Measurements from ENCODE around the gene CDK14.
"Not testable (repeated sequence)": the region's sequence is repeated elsewhere in the genome, so short reads cannot be mapped to it uniquely, and the experiment has no call there.

The CDK14 gene

DNA sequence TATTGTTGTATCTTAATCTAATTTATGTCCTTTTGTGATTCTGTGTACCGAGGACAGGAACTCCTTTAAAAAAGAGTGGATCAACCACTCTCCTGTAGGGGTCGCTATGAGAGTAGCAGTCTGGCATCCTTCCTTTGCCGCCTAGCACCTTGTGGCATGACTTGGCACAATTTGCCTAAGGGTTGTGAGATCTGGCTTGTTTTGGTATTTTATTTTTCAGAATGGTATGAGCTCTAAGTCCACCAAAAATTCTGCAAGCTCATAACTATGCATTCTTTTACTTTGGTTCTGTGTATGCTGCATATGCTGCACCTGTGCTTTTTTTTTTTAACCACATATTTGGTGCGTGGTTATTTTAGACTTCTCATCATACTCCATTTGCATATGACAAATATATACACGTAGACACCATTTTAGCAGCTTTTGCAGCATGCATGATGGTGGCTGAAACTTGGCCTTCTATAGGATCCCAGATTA is 112.8 kb downstream of the CDK14 start:
- Histone ChIP-seq H3K4me3 (no peak overlapping the region), H3K27ac (peak overlapping the region in 1 of 21 experiments; percentile 22)

DNA sequence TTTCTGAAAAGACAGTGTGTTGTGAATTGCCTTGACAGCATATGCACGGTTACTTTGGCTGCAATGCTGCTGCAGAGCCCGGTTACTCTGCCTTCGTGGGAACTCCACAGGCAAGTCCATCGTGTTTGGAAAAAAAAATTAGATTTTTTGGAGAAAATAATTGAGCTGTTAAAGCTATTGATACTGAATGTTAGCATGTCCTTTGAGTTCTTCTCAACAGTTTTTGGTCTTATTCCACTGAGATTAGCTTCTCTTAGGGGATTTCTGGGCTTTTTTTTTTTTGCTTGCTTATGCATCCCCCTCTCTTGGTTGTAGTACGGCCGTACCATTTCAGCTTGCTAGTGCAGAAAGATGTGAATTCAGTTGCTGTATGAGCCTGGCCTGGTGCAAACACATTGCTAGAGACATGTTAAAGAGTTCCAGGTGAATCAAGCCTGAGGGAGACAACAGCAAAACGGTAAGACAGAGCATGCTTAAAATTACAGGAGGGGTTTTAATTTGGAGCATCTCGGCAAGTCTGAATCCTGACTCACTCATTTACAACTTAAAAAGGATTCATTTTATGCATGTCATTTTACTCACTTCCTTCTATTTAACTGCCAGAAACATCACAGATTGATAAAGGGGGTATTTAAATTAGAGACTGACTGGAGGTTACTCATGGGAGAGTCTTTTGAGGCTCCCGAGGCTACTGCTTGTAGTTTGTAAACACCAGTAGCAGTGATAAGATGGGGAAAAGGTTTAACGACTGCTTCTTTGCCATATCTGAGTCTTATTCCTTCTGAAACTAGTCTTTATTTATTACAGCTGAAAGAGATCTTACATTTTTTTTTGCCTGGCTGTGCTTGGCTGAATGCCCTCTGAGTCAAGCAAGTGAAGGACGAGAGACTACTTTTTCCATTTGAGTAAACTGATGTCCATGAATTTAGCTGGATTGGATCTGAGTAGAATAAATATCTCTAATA is 113.7 kb downstream of the CDK14 start:
- Histone ChIP-seq H3K4me3 (no peak overlapping the region), H3K27ac (peak overlapping the region in 6 of 21 experiments; percentile 14 to 70 (median 34))

DNA sequence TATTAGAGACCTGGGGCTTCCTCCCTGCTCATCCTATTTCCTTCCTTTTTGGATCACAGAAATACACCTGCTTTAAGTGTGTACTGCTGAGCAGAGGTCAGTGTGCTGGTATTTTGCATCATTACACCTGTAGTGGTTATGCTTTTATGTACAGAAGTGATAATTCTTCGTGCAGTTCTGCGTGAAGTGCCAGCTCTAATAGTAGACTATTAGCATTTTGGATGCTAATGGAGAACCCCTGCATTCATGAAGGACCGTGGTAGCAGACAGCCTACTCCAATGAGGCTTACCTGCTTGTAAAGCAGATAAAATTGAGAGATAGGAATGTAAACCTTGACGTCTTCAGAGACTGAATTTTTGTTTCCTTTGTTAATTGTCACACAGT is 114.3 kb downstream of the CDK14 start:
- peak overlapping the region in 2 of 21 experiments; percentile 14 to 55 for H3K27ac ChIP-seq
- H3K4me3 ChIP-seq, result no peak overlapping the region

DNA sequence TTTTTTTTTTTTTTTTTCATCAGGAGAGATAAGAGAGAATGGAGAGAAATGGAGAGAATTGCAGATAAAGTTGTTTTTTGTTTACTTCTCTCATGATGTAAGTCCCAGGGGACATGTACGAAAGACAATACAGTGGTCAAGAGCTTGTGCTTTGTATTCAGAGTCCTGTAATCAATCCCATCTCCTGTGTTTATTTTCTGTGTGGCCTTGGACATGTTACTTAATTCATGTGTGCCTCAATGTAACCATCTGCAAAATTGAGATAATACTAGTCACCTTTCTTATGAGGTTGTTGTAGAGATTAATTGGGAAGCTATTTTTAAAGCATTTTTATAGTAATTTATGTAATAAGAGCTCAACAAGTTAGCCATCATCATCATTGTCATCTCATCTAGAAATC is 117.5 kb downstream of the CDK14 start:
- no peak overlapping the region for H3K4me3 ChIP-seq
- peak overlapping the region in 1 of 21 experiments; percentile 54 for H3K27ac ChIP-seq

DNA sequence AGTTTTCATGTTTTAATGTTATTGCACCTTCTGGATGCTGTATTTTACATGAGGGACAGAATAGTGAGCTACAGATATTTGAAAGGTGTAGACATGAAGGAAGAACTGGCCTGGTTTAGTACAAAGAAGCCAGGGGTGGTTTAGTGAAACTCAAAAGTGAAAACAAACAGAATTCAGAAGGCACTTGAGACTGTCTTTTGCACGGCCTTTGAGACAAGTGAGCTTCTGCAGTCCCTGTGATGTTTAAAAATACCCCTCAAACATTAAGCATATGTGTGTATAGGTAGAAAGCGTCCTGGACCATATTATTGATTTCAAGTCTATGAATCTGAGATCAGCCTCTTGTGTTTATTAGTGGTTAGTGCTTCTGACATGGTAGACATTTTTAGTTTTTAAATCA is 118.9 kb downstream of the CDK14 start:
- Histone ChIP-seq H3K4me3 (no peak overlapping the region), H3K27ac (no peak overlapping the region)

DNA sequence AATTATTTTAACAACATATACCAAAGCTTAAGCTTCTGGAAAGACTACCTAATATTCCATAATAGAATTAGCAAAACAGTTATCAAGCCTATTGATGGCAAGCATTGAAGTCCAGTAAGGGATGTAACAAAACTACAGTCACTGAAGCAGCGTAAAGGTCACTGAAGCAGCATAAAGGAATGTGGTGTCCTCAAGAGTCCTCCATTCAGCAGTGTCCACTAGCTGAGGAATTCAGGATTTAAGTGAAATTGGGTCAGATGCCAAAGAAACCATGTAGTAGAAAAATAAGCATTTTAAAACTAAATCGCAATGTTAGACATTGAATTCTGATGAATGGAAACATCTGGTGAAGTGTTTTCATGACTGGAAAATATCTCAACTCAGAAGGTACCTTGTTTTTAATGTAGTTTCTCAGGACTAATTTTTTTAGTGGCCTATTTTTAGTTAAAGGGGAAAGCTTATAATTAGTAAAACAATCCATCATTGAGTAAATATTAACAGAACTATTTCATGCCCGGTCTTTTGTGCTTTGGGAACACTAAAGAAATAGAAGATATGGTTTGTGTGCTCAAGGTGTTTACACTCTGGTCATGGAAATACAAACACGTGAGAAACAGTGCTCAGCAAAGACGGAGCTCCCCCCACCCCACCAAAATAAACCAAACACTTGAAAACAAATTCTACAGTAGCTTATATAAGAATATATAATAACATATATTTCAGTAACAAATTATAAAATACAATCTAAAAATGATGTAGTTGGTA is 121.4 kb downstream of the CDK14 start:
- no peak overlapping the region for H3K27ac ChIP-seq
- no peak overlapping the region for H3K4me3 ChIP-seq

DNA sequence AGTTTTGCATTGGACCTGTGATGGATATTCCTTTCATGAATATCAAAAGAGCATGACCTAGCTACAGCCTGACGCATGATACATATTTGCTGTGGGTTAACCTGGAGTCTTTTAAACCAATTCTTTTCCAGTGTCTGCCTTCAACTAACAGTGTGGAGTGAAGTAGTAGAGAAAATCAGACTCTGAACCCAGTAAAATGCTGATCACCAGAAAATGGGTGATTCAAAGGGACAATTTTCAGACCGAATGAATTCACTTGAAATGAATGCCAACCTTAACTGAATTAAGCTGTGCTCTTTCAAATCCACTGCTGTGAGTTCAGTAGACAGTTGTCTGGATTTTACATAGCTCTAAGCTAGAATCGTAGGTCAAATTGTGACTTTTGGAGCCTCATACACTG is 123.0 kb downstream of the CDK14 start:
- Histone ChIP-seq H3K27ac (peak overlapping the region in 1 of 21 experiments; percentile 16), H3K4me3 (no peak overlapping the region)

DNA sequence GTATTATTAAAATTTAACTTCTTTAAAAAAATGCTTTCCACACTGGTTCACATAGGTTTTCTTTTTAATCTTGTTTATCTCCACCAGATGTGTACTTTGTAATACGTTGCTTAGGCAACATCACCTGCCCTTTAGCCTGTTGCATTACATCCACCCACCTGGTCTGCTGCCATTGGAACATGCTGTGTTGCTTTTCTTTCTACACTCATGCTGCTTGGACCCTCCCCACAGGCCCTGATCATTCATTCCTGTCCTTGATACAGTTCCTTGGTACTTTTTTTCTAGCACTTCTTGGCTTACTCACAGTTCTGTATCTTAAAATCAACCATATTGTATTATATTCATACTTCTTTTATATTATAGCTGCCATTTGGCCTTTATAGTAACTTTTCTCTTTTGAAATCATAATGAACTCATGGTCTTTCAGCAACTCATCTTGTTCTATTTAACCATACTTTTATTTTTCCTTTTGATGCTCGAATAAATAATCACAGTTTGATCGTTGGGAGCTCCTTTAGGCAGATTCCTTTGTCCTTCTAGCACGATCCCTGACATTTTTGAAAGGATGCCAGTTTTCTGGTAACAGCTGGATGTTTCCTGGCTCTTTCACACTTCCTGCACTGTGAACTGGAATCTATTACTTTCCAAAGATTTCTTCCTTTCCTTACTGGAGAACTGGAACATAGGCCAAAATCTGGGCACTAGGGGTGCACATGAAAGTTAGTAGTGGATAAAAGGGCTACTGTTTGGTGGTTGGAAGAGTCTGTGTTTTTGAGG is 125.1 kb downstream of the CDK14 start:
- Histone ChIP-seq H3K27ac (peak overlapping the region in 3 of 21 experiments; percentile 16 to 49 (median 23)), H3K4me3 (no peak overlapping the region)

DNA sequence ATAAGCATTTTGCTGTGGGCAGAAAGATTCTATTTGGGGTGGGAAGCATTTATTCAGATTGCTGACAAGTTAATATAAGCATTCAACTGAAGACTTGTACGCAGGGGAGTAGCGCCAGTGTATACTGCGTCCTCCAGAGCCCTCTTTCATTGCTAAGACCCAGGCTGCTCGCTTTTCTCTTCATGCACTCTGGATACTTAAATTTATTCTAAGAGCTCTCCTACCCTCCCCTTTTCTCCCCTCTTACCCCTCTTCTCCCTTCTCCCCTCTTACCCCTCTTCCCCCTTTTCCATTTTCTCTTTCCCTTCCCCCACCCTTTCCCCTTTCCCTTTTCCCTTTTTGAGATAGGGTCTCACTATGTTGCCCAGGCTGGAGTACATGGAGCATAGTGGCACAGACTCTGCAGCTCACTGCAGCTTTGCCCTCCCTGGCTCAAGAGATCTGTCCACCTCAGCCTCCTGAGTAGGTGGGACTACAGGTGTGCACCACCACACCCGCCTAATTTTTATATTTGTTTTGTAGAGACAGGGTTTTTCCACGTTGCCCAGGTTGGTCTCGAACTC is 125.8 kb downstream of the CDK14 start:
- Histone ChIP-seq H3K4me3 (no peak overlapping the region), H3K27ac (peak overlapping the region in 3 of 21 experiments; percentile 5 to 49 (median 23))

DNA sequence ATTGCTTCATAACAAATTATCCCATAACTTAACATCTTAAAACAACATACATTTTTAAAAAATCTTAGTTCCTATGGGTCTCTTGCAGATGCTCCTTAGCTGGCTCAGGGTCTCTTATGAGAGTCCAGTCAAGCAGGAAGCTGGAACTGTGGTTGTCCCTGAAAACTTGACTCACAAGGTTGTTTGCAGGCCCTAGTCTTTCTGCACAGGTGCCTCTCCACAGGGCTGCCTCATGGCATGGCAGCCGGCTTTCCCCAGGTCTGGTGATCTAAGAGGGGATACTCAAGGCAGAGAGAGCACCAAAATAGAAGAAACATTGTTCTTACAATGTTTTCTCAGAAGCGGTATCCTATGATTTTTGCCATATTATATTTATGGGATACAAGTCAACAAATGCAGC is 127.1 kb downstream of the CDK14 start:
- Histone ChIP-seq H3K4me3 (no peak overlapping the region), H3K27ac (peak overlapping the region in 2 of 21 experiments; percentile 2 to 16)

DNA sequence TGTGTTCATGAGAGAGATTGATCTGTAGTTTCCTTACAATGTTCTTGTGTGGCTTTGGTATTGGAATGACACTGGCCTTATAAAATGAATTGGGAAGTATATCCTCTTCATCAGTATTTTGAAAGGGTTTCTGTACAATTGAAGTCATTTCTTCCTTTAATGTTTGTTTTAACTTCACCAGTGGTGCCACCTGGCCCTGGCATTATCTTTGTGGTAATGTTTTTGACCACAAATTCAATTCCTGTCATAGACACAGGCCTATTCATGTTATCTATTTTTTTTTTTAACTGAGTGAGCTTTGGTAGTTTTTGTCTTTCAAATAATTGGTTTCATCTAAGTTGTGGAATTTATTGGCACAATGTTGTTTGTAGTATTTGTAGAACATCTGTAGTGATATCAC is 127.7 kb downstream of the CDK14 start:
- Histone ChIP-seq H3K27ac (no peak overlapping the region), H3K4me3 (no peak overlapping the region)

DNA sequence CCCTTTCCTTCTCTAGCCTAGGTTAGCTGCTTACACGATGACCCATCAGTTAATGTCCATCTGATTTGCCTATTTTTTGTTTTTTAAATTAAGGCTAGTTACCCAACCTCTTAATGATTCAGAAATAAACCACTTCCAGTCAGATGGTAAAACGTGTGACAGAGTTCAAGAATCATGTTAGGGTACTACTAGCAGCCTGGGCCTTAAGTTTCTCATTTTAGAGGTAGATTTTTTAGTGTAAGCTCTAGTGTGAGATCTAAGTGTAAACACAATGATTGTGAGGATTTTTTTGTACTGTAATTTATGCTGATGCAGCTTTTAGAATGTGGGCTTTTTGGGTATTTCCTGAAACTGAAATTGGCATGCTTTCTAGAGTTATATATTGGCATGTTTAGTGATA is 130.0 kb downstream of the CDK14 start:
- H3K4me3 ChIP-seq, result no peak overlapping the region
- peak overlapping the region in 5 of 21 experiments; percentile 14 to 67 (median 55) for H3K27ac ChIP-seq

DNA sequence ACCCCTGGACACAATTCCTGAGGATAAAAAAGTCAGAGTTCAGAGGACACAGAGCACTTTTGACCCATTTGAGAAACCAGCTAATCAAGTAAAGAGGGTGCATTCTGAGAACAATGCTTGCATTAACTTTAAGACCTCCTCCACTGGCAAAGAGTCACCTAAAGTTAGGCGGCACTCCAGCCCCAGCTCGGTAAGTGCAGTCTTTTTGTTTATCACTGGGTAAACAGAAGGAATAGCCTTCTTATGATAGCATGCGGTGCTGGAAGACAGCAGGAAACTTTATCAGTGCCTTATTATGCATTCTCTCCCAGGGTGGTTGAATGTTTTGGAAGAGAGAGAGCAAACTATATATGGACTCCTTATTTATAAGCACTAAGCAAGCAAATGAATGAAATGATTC is 130.5 kb downstream of the CDK14 start:
- Histone ChIP-seq H3K27ac (peak overlapping the region in 7 of 21 experiments; percentile 11 to 67 (median 51)), H3K4me3 (no peak overlapping the region)

DNA sequence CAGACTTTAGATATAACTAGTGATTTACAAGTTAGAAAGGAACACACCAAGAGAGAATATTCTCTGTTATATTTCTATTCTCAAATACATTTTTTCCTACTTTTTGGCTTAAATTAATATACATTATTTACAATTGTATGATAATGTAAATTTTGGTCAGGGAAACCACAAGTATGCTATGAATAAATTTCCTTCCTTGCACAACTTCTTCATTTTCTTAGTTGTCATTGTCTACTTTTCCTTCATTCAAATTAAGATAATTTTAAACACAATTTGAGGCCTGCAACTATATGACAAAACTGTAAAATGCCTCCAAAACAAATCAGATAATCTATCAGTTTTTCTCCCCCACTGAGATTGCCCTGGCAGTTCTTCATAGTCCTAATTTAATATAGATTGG is 131.3 kb downstream of the CDK14 start:
- Histone ChIP-seq H3K4me3 (no peak overlapping the region), H3K27ac (peak overlapping the region in 2 of 21 experiments; percentile 59 to 67)

DNA sequence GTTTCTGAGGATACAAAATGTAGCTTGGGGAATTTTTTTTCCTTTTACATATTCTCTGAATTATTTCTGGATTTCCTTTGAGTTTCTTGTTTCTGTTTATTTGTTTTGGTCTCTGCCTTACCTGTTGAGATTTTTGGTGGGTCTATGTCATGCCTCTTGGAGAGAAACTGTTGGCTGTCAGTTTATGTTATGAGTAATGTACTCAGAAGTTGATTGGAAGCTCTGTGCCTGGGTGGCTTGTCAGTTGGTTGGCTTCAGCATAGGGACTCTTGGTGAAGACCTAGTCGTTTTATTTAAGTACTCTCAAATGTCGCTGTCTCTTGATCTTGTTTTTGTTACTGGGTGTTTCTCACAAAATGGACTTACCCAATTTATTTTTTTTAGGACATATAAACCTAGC is 132.4 kb downstream of the CDK14 start:
- Histone ChIP-seq H3K27ac (no peak overlapping the region), H3K4me3 (no peak overlapping the region)

DNA sequence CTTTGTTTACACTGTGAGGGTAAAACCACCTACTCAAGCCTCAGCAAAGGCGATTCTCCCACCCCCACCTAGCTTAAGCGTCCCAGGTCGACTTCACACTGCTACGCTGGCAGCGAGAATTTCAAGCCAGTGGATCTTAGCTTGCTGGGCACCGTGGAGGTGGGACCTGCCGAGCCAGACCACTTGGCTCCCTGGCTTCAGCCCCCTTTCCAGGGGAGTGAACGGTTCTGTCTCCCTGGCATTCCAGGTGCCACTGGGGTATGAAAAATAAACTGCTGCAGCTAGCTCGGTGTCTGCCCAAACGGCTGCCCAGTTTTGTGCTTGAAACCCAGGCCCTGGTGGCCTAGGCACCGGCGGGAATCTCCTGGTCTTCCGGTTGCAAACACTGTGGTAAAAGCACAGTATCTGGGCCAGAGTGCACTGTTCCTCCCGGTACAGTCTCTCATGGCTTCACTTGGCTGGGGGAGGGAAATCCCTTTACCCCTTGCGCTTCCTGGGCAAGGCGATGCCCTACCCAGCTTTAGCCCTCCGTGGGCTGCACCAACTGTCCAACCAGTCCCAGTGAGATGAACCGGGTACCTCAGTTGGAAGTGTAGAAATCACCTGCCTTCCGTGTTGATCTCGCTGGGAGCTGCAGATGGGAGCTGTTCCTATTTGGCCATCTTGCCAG is 139.6 kb downstream of the CDK14 start:
- not testable (repeated sequence) for H3K4me3 ChIP-seq
- peak overlapping the region in 1 of 21 experiments; percentile 43 for H3K27ac ChIP-seq

DNA sequence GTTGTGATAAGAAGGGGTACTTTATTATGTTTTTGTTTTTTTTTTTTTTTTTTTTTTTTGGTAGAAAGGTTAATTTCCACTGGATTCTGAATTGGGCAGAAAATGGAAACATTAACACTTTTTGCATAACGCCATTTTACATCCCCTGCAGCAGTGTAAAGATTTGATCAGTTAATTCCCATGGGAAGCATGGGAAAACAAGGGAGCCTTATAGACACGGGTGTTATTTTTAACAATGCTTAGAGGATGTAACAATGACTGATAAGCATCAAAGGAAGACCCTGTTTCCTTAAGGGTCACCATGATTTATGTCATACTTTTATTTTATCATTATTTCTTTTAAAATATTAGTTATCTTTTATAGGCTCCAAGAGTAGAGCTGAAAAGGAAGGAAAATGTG is 140.2 kb downstream of the CDK14 start:
- H3K4me3 ChIP-seq, result no peak overlapping the region

DNA sequence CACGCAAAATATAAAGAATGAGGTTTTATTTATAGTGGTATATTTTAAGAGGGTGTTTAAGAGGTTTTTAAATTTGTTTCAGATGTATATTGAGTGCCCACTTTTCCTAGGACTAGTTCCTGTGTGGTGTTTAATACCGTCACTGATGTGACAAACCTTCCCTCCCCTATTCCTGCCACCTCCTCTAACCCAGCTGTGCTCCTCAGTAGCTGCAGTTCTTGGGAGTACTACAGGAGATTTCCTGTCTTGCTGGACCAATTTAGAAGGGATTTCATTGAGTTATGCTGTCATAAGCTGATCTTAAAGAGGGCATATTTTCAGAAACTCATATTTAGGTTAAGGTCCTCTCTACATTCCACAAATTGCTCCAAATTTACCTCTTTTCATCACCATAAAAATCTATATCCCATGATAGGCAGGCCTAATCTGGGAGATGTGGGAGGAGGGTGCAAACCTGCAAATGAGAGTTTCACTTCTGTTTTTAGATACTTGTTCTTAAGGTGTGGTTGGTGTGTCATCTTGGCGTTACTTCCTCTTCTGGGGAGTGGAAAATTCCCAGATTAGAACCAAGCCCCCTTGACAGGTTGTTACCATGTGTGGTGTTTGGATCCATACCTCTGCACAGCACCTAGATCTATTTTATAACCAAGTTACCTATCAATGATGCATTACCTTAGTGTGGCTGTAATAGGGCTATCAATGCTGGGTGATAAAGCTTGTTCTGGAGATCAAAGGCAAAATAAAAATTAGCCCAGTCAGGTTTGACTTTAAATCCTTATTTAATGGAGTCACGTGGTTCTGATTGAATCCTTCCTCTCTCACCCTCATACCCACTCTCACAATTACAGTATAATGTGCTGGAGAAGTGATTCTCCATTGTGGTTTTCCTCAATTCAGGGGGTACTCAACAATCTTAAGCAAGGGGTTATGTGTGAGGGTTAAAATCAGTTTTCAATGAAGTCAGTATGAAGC is 141.1 kb downstream of the CDK14 start:
- no peak overlapping the region for H3K4me3 ChIP-seq
- H3K27ac ChIP-seq, result peak overlapping the region in 1 of 21 experiments; percentile 17

More for the DNA sequence above, 140.2 kb downstream of the CDK14 start:
- H3K27ac ChIP-seq, result peak overlapping the region in 2 of 21 experiments; percentile 17 to 43
